Smooth muscle cell (in vitro differentiated cells): ENCODE measurements around the gene ZNF83. TPM values are rescaled to one million over a fixed set of nuclear protein-coding genes. Genes with fewer than 3 reads are reported as not detected.
"Not testable (repeated sequence)": the region's sequence is repeated elsewhere in the genome, so short reads cannot be mapped to it uniquely, and the experiment has no call there.

ENCODE experiments used
- DNase-seq: peaks from one replicate; lab custom pipeline; 2025; ENCODE audit not compliant: unreplicated experiment; lab: John Stamatoyannopoulos, UW
- H2AFZ ChIP-seq: fragments of 200-600 bp; sonication (generic); 2 replicates; pipeline ENCODE4 v1.6.0; 2016; ENCODE audit warnings: antibody characterized with exemption, low read depth, mild to moderate bottlenecking
- H3F3A ChIP-seq: fragments of 200-600 bp; sonication (generic); 2 replicates; pipeline ENCODE4 v1.6.0; 2017; ENCODE audit warnings: antibody characterized with exemption, low read depth
- H3K27ac ChIP-seq: fragments of 200-600 bp; sonication (generic); 2 replicates; pipeline ENCODE4 v1.5.1; 2016; ENCODE audit warnings: low read depth, mild to moderate bottlenecking
- H3K27me3 ChIP-seq: fragments of 200-600 bp; sonication (generic); 2 replicates; pipeline ENCODE4 v1.6.1; 2016; ENCODE audit warnings: low read depth, mild to moderate bottlenecking
- H3K36me3 ChIP-seq: fragments of 200-600 bp; sonication (generic); 2 replicates; pipeline ENCODE4 v1.5.1; 2016; ENCODE audit warnings: low read depth
- H3K4me1 ChIP-seq: fragments of 200-600 bp; sonication (generic); 2 replicates; pipeline ENCODE4 v1.5.1; 2016; ENCODE audit warnings: low read depth
- H3K4me2 ChIP-seq: fragments of 200-600 bp; sonication (generic); 2 replicates; pipeline ENCODE4 v1.6.0; 2016; ENCODE audit warnings: mild to moderate bottlenecking
- H3K4me3 ChIP-seq: fragments of 200-600 bp; sonication (generic); 2 replicates; pipeline ENCODE4 v1.5.1; 2016; ENCODE audit warnings: mild to moderate bottlenecking
- H3K79me2 ChIP-seq: fragments of 200-600 bp; sonication (generic); 2 replicates; pipeline ENCODE4 v1.6.0; 2016; ENCODE audit warnings: low read depth, mild to moderate bottlenecking
- H3K9ac ChIP-seq: fragments of 200-600 bp; sonication (generic); 2 replicates; pipeline ENCODE4 v1.6.0; 2016; ENCODE audit warnings: low read depth
- H3K9me3 ChIP-seq: fragments of 200-600 bp; sonication (generic); replicated peaks from 2 replicates; pipeline ENCODE4 v1.5.1; 2016; ENCODE audit warnings: low read depth
- H4K20me1 ChIP-seq: fragments of 200-600 bp; sonication (generic); 2 replicates; pipeline ENCODE4 v1.6.0; 2016; ENCODE audit warnings: low read depth
- WGBS: methylation state at CpG from one replicate; pipeline ENCODE4 v1.1.7; 2016; ENCODE audit warnings: low lambda C conversion rate; 5-methylcytosine and 5-hydroxymethylcytosine counted together
- polyA plus RNA-seq: library from polyadenylated mRNA; unstranded; fragments of >200 nt; fragmentation: Nextera tagmentation; extraction: Ambion mirVana; gene quantifications from 2 replicates; pipeline ENCODE4 v1.2.1, GENCODE V29; 2016
- total RNA-seq: library from RNA; depleted of rRNA; stranded (reverse); fragments of >200 nt; gene quantifications from 2 replicates; pipeline ENCODE4 v1.2.3, GENCODE V29; 2014
- TF ChIP-seq, protein P1 (sequence below): fragments of 200-600 bp; sonication (generic); IDR thresholded peaks from 2 replicates; pipeline ENCODE4 v1.5.1; 2017; ENCODE audit warnings: borderline replicate concordance, mild to moderate bottlenecking, antibody characterized with exemption; ENCODE audit not compliant: insufficient read depth, poor library complexity, severe bottlenecking

The ZNF83 gene
- total and polyA plus RNA-seq, 2 experiments from 2014 or later: 20.6 to 60.0 TPM

DNA sequence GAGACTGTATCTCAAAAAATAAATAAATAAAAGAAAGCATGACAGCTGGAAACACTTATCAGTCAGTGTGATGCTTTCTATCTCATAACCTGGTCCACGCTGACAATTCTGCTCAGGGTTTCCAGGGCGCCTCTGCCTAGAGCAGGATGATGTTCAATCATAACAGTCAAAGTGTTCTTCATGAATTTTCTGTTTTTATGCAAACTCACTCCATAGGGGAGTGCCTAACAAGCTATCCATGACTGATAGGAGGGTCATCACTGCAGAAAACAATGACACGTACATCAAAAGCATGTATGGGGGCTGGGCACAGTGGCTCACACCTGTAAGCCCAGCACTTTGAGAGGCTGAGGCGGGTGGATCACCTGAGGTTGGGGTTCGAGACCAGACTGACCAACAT lies 41.4 kb upstream of the ZNF83 start:
- H3K9me3 ChIP-seq: no peaks in the 10 kb centered on the region

DNA sequence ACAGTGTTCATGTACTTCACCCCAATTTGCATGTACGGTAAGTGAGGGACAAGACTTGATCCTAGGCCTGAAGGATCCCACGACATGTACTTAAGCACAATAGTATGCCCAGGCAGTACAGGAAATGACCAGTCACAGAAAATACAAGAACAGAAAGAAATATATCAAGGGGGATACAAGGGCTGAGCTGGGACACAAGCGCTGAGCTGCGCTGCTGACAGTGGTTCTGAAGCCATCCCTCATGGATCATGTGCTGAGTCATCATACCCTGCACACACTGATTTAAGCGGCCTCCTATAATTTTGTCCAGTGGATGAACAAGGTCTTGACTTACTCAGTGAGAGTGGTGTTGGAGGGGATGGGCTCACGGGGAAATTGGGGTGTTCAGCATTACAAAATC lies 37.1 kb upstream of the ZNF83 start:
- H3K79me2 ChIP-seq: peaks cover 89% of the 10 kb centered on the region
- H3K4me2 ChIP-seq: not testable (repeated sequence)

More for the DNA sequence above, 41.4 kb upstream of the ZNF83 start:
- H4K20me1 ChIP-seq: peaks cover 55% of the 10 kb centered on the region
- no peak overlapping the region for H3K27ac ChIP-seq
- H2AFZ ChIP-seq: no peak overlapping the region
- peaks cover 87% of the 10 kb centered on the region for H3K79me2 ChIP-seq
- no peaks in the 10 kb centered on the region for H3K36me3 ChIP-seq
- TF ChIP-seq, protein P1, sequence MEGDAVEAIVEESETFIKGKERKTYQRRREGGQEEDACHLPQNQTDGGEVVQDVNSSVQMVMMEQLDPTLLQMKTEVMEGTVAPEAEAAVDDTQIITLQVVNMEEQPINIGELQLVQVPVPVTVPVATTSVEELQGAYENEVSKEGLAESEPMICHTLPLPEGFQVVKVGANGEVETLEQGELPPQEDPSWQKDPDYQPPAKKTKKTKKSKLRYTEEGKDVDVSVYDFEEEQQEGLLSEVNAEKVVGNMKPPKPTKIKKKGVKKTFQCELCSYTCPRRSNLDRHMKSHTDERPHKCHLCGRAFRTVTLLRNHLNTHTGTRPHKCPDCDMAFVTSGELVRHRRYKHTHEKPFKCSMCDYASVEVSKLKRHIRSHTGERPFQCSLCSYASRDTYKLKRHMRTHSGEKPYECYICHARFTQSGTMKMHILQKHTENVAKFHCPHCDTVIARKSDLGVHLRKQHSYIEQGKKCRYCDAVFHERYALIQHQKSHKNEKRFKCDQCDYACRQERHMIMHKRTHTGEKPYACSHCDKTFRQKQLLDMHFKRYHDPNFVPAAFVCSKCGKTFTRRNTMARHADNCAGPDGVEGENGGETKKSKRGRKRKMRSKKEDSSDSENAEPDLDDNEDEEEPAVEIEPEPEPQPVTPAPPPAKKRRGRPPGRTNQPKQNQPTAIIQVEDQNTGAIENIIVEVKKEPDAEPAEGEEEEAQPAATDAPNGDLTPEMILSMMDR: no peak
- no peak overlapping the region for H3K9ac ChIP-seq
- no peak for DNase-seq
- H3K27me3 ChIP-seq: no peaks in the 10 kb centered on the region
- no peaks in the 10 kb centered on the region for H3F3A ChIP-seq
- WGBS: 92% methylated on average over 5 of the region's 5 CpGs
- H3K4me2 ChIP-seq: no peak overlapping the region
- no peaks in the 10 kb centered on the region for H3K4me1 ChIP-seq
- H3K4me3 ChIP-seq: no peak overlapping the region

DNA sequence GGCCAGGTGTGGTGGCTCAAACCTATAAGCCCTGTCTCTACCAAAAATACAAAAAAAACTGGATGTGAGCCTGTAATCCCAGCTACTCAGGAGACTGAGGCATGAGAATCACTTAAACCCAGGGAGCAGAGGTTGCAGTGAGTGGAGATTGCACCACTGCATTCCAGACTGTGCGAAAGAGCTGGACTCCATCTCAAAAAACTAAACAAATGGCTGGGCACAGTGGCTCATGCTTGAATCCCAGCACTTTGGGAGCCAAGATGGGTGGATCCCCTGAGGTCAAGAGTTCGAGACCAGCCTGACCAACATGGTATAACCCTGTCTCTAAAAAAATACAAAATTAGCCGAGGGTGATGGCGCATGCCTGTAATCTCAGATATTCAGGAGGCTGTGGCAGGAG lies 34.9 kb upstream of the ZNF83 start:
- Histone ChIP-seq H2AFZ (no peak overlapping the region), H3K36me3 (no peaks in the 10 kb centered on the region), H3K4me3 (no peak overlapping the region), H3K27ac (no peak overlapping the region), H3F3A (no peaks in the 10 kb centered on the region), H3K79me2 (peaks cover 86% of the 10 kb centered on the region), H3K4me1 (no peaks in the 10 kb centered on the region), H3K27me3 (no peaks in the 10 kb centered on the region), H3K9ac (no peak overlapping the region), H3K9me3 (no peaks in the 10 kb centered on the region), H4K20me1 (peaks cover 20% of the 10 kb centered on the region), H3K4me2 (no peak overlapping the region)
- TF ChIP-seq, protein P1: no peak
- WGBS: 95% methylated on average over 4 of the region's 4 CpGs
- no peak for DNase-seq

More for the DNA sequence above, 37.1 kb upstream of the ZNF83 start:
- peak overlapping the region; percentile 24 for H3K27ac ChIP-seq
- peaks cover 40% of the 10 kb centered on the region for H4K20me1 ChIP-seq
- H3K9ac ChIP-seq, H3K36me3 ChIP-seq, H3K4me1 ChIP-seq, H2AFZ ChIP-seq, H3K27me3 ChIP-seq, H3K4me3 ChIP-seq, H3K9me3 ChIP-seq, H3F3A ChIP-seq, DNase-seq: not testable (repeated sequence)
- whole genome bisulfite sequencing: 82% methylated on average over 6 of the region's 6 CpGs

DNA sequence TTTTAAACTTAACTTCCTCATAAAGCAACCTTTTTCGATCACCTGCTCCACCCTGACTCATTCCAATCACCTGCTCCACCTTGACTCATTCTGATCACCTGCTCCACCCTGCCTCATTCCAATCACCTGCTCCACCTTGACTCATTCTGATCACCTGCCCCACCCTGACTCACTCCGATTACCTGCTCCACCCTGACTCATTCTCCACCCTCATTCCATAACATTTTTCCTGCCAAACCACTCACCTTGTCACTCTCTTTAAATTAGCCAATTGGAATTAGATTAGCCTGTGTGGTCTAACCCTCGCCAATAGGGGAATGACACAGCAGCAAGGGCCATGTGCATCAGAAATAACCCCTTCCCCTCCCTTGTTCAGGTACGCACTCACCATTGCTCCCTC lies 31.9 kb upstream of the ZNF83 start:
- H3K79me2 ChIP-seq: peaks cover 90% of the 10 kb centered on the region
- TF ChIP-seq, protein P1: no peak
- 81% methylated on average over 4 of the region's 4 CpGs for WGBS

More for the DNA sequence above, 31.9 kb upstream of the ZNF83 start:
- Histone ChIP-seq H3K9ac (no peak overlapping the region), H3F3A (no peaks in the 10 kb centered on the region), H2AFZ (no peak overlapping the region), H3K4me3 (no peak overlapping the region), H3K36me3 (no peaks in the 10 kb centered on the region), H3K4me1 (peaks cover 4% of the 10 kb centered on the region), H4K20me1 (peaks cover 18% of the 10 kb centered on the region), H3K9me3 (no peaks in the 10 kb centered on the region), H3K27me3 (no peaks in the 10 kb centered on the region), H3K4me2 (no peak overlapping the region), H3K27ac (peak overlapping the region; percentile 92)
- DNase-seq: no peak
